Prostate gland (tissue), 2 donors: ENCODE results near the gene DDX39B.

ENCODE experiments used
- CTCF ChIP-seq, 4 experiments: fragments of 200-600 bp in 2 of 4; fragments of 450-650 bp in 2 of 4; sonication (generic) in 2 of 4; IDR thresholded peaks; 1 replicate in 3 of 4; 2 replicates in 1 of 4; pipeline ENCODE4 v1.5.1; 2016 to 2019; ENCODE audit warnings: antibody characterized with exemption in 4 of 4, mild to moderate bottlenecking in 2 of 4, moderate library complexity in 2 of 4
- POLR2AphosphoS5 ChIP-seq: sonication (generic); formaldehyde crosslinking; IDR thresholded peaks from one replicate; pipeline ENCODE4 v1.6.1; 2017; ENCODE audit warnings: antibody characterized with exemption

- TF ChIP-seq POLR2AphosphoS5 (no peak), CTCF (IDR thresholded peaks at IDR 0.05) (no peak)
Measured at GRCh38 chr6:31558631-31559500, 17.1 kb upstream of the DDX39B start.
